Measurements from ENCODE around the gene FLNA.

GRCh38 chrX:154327038-154327820, 47.2 kb downstream of the FLNA start:
- TF ChIP-seq CTCF (conservative IDR thresholded peaks at IDR 0.05; ENCODE audit: low read depth, low read length) (no peak), EZH2 (IDR thresholded peaks at IDR 0.05; ENCODE audit: borderline replicate concordance, low read depth, low read length, poor library complexity, severe bottlenecking) (no peak)

Data from A673 (cell line).